NB4 (cell line): ENCODE results near the gene OGFRL1.

ENCODE experiments used
- CTCF ChIP-seq: IDR thresholded peaks from one replicate; pipeline ENCODE4 v1.5.1; 2012; ENCODE audit warnings: low read depth, low read length
- MYC ChIP-seq: IDR thresholded peaks from 2 replicates; pipeline ENCODE4 v1.6.1; 2011; ENCODE audit warnings: low read depth, low read length
- POLR2A ChIP-seq: IDR thresholded peaks from 2 replicates; pipeline ENCODE4 v1.6.1; 2011; ENCODE audit warnings: mild to moderate bottlenecking; ENCODE audit not compliant: insufficient read length; ENCODE audit errors: extremely low read depth
- TF ChIP-seq, protein P1 (sequence below): IDR thresholded peaks from 2 replicates; pipeline ENCODE4 v1.6.1; 2011; ENCODE audit warnings: low read depth, low read length

DNA sequence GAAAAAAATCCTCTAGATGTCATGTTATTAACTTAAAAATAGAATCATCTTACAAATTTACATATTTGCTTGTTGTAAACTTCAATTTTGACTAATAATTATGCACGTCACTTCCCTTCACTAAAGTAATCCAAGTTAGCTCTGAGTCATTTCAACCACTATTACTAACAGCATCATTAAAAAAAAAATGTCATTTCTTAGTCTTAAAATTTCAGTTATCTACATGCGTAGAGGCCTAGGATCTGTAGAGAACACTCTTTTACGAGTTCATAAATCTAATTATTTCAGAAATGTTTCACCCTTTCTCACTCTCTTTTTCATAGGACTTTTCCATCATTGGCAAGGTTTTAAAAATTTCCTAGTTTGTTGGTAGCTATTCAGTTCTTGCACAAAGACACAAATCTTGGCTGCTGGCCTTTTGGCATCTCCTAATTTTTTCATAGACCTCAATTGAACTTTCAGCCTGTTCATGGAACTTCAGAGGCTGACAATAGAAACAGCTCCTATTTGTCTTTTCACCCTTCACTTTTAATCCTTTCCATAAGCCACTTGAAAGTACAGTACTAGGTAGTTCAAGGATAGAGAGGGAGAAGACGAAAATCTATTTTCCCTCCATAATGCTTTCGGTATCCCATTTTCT is 61.5 kb downstream of the OGFRL1 start:
- TF ChIP-seq CTCF (no peak), MYC (no peak), POLR2A (no peak)
- TF ChIP-seq, protein P1, sequence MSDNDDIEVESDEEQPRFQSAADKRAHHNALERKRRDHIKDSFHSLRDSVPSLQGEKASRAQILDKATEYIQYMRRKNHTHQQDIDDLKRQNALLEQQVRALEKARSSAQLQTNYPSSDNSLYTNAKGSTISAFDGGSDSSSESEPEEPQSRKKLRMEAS, result no peak
